Suprapubic skin (tissue), 3 donors: ENCODE data around the gene ADAM8.

Experiments used
- CTCF ChIP-seq, 2 donors: fragments of 200-600 bp in 1 of 2; fragments of 450-650 bp in 1 of 2; sonication (generic) in 1 of 2; IDR thresholded peaks; one replicate each; pipeline ENCODE4 v1.5.1; 2016 to 2019; ENCODE audit warnings: antibody characterized with exemption in 2 of 2, mild to moderate bottlenecking in 1 of 2, moderate library complexity in 1 of 2
- POLR2A ChIP-seq, 2 donors: fragments of 450-650 bp; IDR thresholded peaks; one replicate each; pipeline ENCODE4 v1.6.1; 2017; ENCODE audit warnings: antibody characterized with exemption in 2 of 2, mild to moderate bottlenecking in 2 of 2, moderate library complexity in 2 of 2

- TF ChIP-seq CTCF (IDR thresholded peaks at IDR 0.05), result no peak
- no peak for TF ChIP-seq POLR2A (IDR thresholded peaks at IDR 0.05)
Measured at GRCh38 chr10:133273534-133274143, 3.0 kb downstream of the ADAM8 start.
